CD14-positive monocyte (primary cell): Measurements from ENCODE around the gene ANKRD31. TPM values are rescaled to one million over a fixed set of nuclear protein-coding genes. Genes with fewer than 3 reads are reported as not detected.

Experiments
- DNase-seq, 3 donors: peaks; one replicate each; pipeline ENCODE4 v3.0.0-alpha.2; 2011 to 2022
- H2AFZ ChIP-seq: 2 replicates; pipeline ENCODE4 v1.6.0; 2012; ENCODE audit warnings: mild to moderate bottlenecking, low read depth, low read length, inconsistent platforms; ENCODE audit not compliant: insufficient read depth, poor library complexity, severe bottlenecking
- H3K27ac ChIP-seq, 2 donors: 1 replicate in 1 of 2; 2 replicates in 1 of 2; pipeline ENCODE4 v1.5.1; 2012 to 2013; ENCODE audit warnings: low read length in 2 of 2, control low read depth in 1 of 2, inconsistent platforms in 1 of 2, low read depth in 1 of 2, mild to moderate bottlenecking in 1 of 2
- H3K27me3 ChIP-seq, 2 donors: one replicate each; pipeline versions ENCODE4 v1.6.0 to v1.6.1; 2011 to 2013; ENCODE audit warnings: low read length in 2 of 2; ENCODE audit not compliant: control insufficient read depth in 2 of 2, insufficient read depth in 2 of 2
- H3K36me3 ChIP-seq, 2 donors: replicated peaks in 1 of 2; 1 replicate in 1 of 2; 2 replicates in 1 of 2; pipeline versions ENCODE4 v1.5.1 to v1.6.1; 2012 to 2013; ENCODE audit warnings: low read length in 2 of 2, control low read depth in 1 of 2, inconsistent platforms in 1 of 2, mild to moderate bottlenecking in 1 of 2; ENCODE audit not compliant: insufficient read depth in 2 of 2, control insufficient read depth in 1 of 2
- H3K4me1 ChIP-seq, 2 donors: 1 replicate in 1 of 2; 2 replicates in 1 of 2; pipeline versions ENCODE4 v1.5.1 to v1.6.1; 2012 to 2013; ENCODE audit warnings: low read length in 2 of 2, control low read depth in 1 of 2, inconsistent platforms in 1 of 2, mild to moderate bottlenecking in 1 of 2, moderate library complexity in 1 of 2; ENCODE audit not compliant: insufficient read depth in 2 of 2, control insufficient read depth in 1 of 2
- H3K4me2 ChIP-seq: replicated peaks from 2 replicates; pipeline ENCODE3; 2012; ENCODE audit warnings: low read length, moderate library complexity, mild to moderate bottlenecking; ENCODE audit not compliant: poor library complexity, severe bottlenecking; ENCODE audit errors: extremely low read depth
- H3K4me3 ChIP-seq, 3 experiments: fragments of 200-600 bp in 1 of 3; sonication (generic) in 1 of 3; replicated peaks in 1 of 3; 1 replicate in 2 of 3; 2 replicates in 1 of 3; pipeline ENCODE4 v1.5.1; 2011 to 2013; ENCODE audit warnings: low read length in 3 of 3, mild to moderate bottlenecking in 3 of 3, control low read depth in 2 of 3, low read depth in 2 of 3, inconsistent platforms in 1 of 3, moderate library complexity in 1 of 3
- H3K79me2 ChIP-seq: 2 replicates; pipeline ENCODE4 v1.6.0; 2012; ENCODE audit warnings: mild to moderate bottlenecking, control low read depth, inconsistent platforms, low read length, moderate library complexity; ENCODE audit not compliant: insufficient read depth
- H3K9ac ChIP-seq: 2 replicates; pipeline ENCODE4 v1.6.0; 2017; ENCODE audit warnings: low read length, mild to moderate bottlenecking; ENCODE audit not compliant: insufficient read depth, poor library complexity, severe bottlenecking
- H3K9me3 ChIP-seq, 2 donors: replicated peaks in 1 of 2; 1 replicate in 1 of 2; 2 replicates in 1 of 2; pipeline versions ENCODE4 v1.5.1 to v1.6.1; 2012 to 2013; ENCODE audit warnings: low read length in 2 of 2, control low read depth in 1 of 2; ENCODE audit not compliant: control insufficient read depth in 1 of 2, insufficient read depth in 1 of 2
- H4K20me1 ChIP-seq: 2 replicates; pipeline ENCODE4 v1.6.0; 2012; ENCODE audit warnings: mild to moderate bottlenecking, low read length, control low read depth, moderate library complexity; ENCODE audit not compliant: insufficient read depth
- H3K27ac Mint-ChIP-seq, 7 donors: one replicate each; pipeline ENCODE4 v1.8.0; 2020; ENCODE audit warnings: mild to moderate bottlenecking in 7 of 7, mixed read lengths in 7 of 7, moderate library complexity in 6 of 7, inconsistent platforms in 2 of 7
- H3K27me3 Mint-ChIP-seq, 3 donors: one replicate each; pipeline ENCODE4 v1.8.0; 2021 to 2022; ENCODE audit warnings: low read depth in 3 of 3, mild to moderate bottlenecking in 3 of 3, mixed read lengths in 3 of 3, moderate library complexity in 3 of 3, inconsistent platforms in 1 of 3
- H3K36me3 Mint-ChIP-seq, 2 donors: one replicate each; pipeline ENCODE4 v1.8.0; 2020; ENCODE audit warnings: mixed read lengths in 2 of 2, inconsistent platforms in 1 of 2, mild to moderate bottlenecking in 1 of 2
- H3K4me1 Mint-ChIP-seq: one replicate; pipeline ENCODE4 v1.8.0; 2020; ENCODE audit warnings: mild to moderate bottlenecking, mixed read lengths
- H3K4me3 Mint-ChIP-seq, 2 donors: one replicate each; pipeline ENCODE4 v1.8.0; 2020; ENCODE audit warnings: mild to moderate bottlenecking in 2 of 2, mixed read lengths in 2 of 2, moderate library complexity in 1 of 2
- H3K9me3 Mint-ChIP-seq, 7 donors: one replicate each; pipeline ENCODE4 v1.8.0; 2020 to 2022; ENCODE audit warnings: mixed read lengths in 7 of 7, mild to moderate bottlenecking in 6 of 7, moderate library complexity in 6 of 7, inconsistent platforms in 2 of 7
- WGBS: methylation state at CpG from one replicate; pipeline ENCODE4 v1.1.5; 2013; ENCODE audit warnings: missing lambda C conversion rate; ENCODE audit not compliant: insufficient coverage; 5-methylcytosine and 5-hydroxymethylcytosine counted together
- intact Hi-C, 2 donors: fragments of 100-400 bp; cut with micrococcal nuclease; formaldehyde crosslinking; loops; one replicate each; pipeline versions ENCODE4 v1.15.0 to v1.15.1; 2023
- polyA plus RNA-seq, 3 donors: library from polyadenylated mRNA; depleted of rRNA in 1 of 3; unstranded in 2 of 3; stranded (reverse) in 1 of 3; fragments of 300-500 nt in 2 of 3; fragments of >200 nt in 1 of 3; fragmentation: Illumina TruSeq in 2 of 3; gene quantifications; 1 replicate in 2 of 3; 2 replicates in 1 of 3; pipeline ENCODE4 v1.2.3, GENCODE V29; 2012 to 2021
- TF ChIP-seq, protein P1 (sequence below): fragments of 200-600 bp; IDR thresholded peaks from one replicate; pipeline ENCODE4 v1.8.0; 2022; ENCODE audit warnings: antibody characterized with exemption, mild to moderate bottlenecking

Gene ANKRD31
- polyA plus RNA-seq, 3 donors, result 0.05 TPM; not detected in 2

DNA sequence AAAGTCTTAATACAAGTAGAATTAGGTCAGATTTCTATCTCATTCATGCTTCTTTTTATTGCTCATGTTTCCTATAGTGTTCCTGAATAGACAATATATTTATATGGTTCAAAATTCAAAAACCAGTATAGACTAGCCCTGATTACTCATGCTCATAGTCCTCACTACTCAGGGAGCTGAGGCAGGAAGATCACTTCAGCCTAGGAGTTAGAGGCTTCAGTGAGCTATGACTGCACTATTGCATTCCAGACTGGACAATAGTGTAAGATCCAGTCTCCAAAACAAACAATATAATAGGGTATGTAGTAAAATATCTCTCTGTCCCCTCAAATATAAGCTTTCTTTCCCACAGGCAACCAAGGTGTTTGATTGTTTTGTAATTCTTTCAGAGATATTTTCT is 2.4 kb downstream of the ANKRD31 start:
- intact Hi-C loops, result loop anchor here in 1 of 2 donors (10.0 kb wide), 1 partner anchor 431 kb away; no protein-coding TSS in a partner anchor
- DNase-seq, result no peak
- Histone ChIP-seq H3K9me3 (no peaks in the 10 kb centered on the region), H3K27ac (no peak overlapping the region), H3K4me3 (no peak overlapping the region), H3K27me3 (peaks cover 0 to 8% of the 10 kb centered on the region in 2 donors), H3K36me3 (no peaks in the 10 kb centered on the region), H3K79me2 (no peaks in the 10 kb centered on the region), H3K9ac (no peak overlapping the region), H3K4me1 (peaks cover 9 to 13% of the 10 kb centered on the region in 2 donors), H3K4me2 (no peak overlapping the region), H4K20me1 (no peaks in the 10 kb centered on the region), H2AFZ (no peak overlapping the region)
- H3K4me1 Mint-ChIP-seq, result peaks cover 8% of the 10 kb centered on the region
- H3K27me3 Mint-ChIP-seq, result peaks cover 0 to 11% (median 10%) of the 10 kb centered on the region in 3 donors
- no peak overlapping the region for H3K4me3 Mint-ChIP-seq
- peaks cover 0 to 2% (median 0%) of the 10 kb centered on the region in 7 donors for H3K9me3 Mint-ChIP-seq
- no peaks in the 10 kb centered on the region for H3K36me3 Mint-ChIP-seq
- no peak overlapping the region for H3K27ac Mint-ChIP-seq
- TF ChIP-seq, protein P1, sequence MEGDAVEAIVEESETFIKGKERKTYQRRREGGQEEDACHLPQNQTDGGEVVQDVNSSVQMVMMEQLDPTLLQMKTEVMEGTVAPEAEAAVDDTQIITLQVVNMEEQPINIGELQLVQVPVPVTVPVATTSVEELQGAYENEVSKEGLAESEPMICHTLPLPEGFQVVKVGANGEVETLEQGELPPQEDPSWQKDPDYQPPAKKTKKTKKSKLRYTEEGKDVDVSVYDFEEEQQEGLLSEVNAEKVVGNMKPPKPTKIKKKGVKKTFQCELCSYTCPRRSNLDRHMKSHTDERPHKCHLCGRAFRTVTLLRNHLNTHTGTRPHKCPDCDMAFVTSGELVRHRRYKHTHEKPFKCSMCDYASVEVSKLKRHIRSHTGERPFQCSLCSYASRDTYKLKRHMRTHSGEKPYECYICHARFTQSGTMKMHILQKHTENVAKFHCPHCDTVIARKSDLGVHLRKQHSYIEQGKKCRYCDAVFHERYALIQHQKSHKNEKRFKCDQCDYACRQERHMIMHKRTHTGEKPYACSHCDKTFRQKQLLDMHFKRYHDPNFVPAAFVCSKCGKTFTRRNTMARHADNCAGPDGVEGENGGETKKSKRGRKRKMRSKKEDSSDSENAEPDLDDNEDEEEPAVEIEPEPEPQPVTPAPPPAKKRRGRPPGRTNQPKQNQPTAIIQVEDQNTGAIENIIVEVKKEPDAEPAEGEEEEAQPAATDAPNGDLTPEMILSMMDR, result no peak

DNA sequence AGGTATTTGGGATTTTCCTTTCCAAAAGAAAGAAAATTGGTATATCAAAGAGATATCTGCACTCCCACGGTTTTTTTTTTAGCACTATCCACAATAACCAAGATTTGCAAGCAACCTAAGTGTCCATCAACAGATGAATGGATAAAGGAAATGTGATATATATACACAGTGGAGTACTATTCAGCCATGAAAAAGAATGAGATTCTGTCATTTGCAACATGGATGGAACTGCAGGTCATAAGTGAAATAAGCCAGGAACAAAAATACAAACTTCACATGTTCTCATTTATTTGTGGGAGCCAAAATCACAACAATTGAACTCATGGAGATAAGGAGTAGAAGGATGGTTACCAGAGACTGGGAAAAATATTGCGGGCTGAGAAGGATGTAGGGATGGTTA is 9.8 kb downstream of the ANKRD31 start:
- Histone ChIP-seq H4K20me1 (no peaks in the 10 kb centered on the region), H3K36me3 (no peaks in the 10 kb centered on the region), H3K27me3 (no peaks in the 10 kb centered on the region), H3K27ac (no peak overlapping the region), H3K79me2 (no peaks in the 10 kb centered on the region), H3K9ac (no peak overlapping the region), H3K4me2 (no peak overlapping the region), H3K4me1 (no peaks in the 10 kb centered on the region), H3K9me3 (no peaks in the 10 kb centered on the region), H2AFZ (no peak overlapping the region), H3K4me3 (no peak overlapping the region)
- Mint-ChIP-seq H3K27me3 (peaks cover 0 to 5% (median 4%) of the 10 kb centered on the region in 3 donors), H3K27ac (no peak overlapping the region), H3K36me3 (no peaks in the 10 kb centered on the region), H3K9me3 (peaks cover 0 to 3% (median 0%) of the 10 kb centered on the region in 7 donors), H3K4me3 (no peak overlapping the region), H3K4me1 (no peaks in the 10 kb centered on the region)
- intact Hi-C loops, result no loop called here
- TF ChIP-seq, protein P1, result no peak
- DNase-seq, result no peak
- no CpG with 5 or more reads among the region's 2 CpGs for WGBS
